Stomach (tissue), 9 donors: ENCODE data around the gene STX18. TPM values are rescaled to one million over a fixed set of nuclear protein-coding genes. Genes with fewer than 3 reads are reported as not detected.

Source experiments
- DNase-seq, 2 donors: peaks; one replicate each; pipeline versions ENCODE4 v3.0.0 to v3.0.0-alpha.2; 2013 to 2019
- H3K27ac ChIP-seq, 5 donors: fragments of 200-600 bp in 4 of 5; sonication (generic) in 4 of 5; one replicate each; pipeline ENCODE4 v1.5.1; 2013 to 2019; ENCODE audit warnings: mild to moderate bottlenecking in 1 of 5, moderate library complexity in 1 of 5
- H3K27me3 ChIP-seq, 3 donors: fragments of 200-600 bp; sonication (generic); one replicate each; pipeline ENCODE4 v1.5.1; 2017 to 2019; ENCODE audit warnings: mixed run types in 1 of 3
- H3K36me3 ChIP-seq, 4 donors: fragments of 200-600 bp; sonication (generic); 1 replicate in 3 of 4; 2 replicates in 1 of 4; pipeline ENCODE4 v1.5.1; 2016 to 2019
- H3K4me1 ChIP-seq, 4 donors: fragments of 200-600 bp; sonication (generic); one replicate each; pipeline ENCODE4 v1.5.1; 2016 to 2019
- H3K4me3 ChIP-seq, 4 donors: fragments of 200-600 bp; sonication (generic) in 3 of 4; one replicate each; pipeline ENCODE4 v1.5.1; 2016 to 2019; ENCODE audit warnings: mild to moderate bottlenecking in 1 of 4
- H3K9me3 ChIP-seq, 4 donors: fragments of 200-600 bp; sonication (generic); one replicate each; pipeline ENCODE4 v1.5.1; 2016 to 2019
- CTCF ChIP-seq, 7 experiments: fragments of 450-650 bp in 4 of 7; fragments of 200-600 bp in 3 of 7; sonication (generic) in 3 of 7; IDR thresholded peaks; one replicate each; pipeline ENCODE4 v1.5.1; 2016 to 2019; ENCODE audit warnings: antibody characterized with exemption in 7 of 7, control low read depth in 2 of 7, mild to moderate bottlenecking in 1 of 7
- EP300 ChIP-seq: sonication (generic); formaldehyde crosslinking; IDR thresholded peaks from one replicate; pipeline ENCODE4 v1.6.1; 2017; ENCODE audit warnings: antibody characterized with exemption
- POLR2A ChIP-seq, 4 donors: fragments of 450-650 bp; IDR thresholded peaks; one replicate each; pipeline ENCODE4 v1.6.1; 2016; ENCODE audit warnings: antibody characterized with exemption in 4 of 4, control low read depth in 2 of 4, mild to moderate bottlenecking in 1 of 4, moderate library complexity in 1 of 4
- POLR2AphosphoS5 ChIP-seq, 3 donors: sonication (generic); formaldehyde crosslinking; IDR thresholded peaks; one replicate each; pipeline ENCODE4 v1.6.1; 2016; ENCODE audit warnings: antibody characterized with exemption in 3 of 3
- WGBS, 5 donors: extraction: QIAGEN DNeasy Blood & Tissue Kit in 3 of 5; methylation state at CpG; one replicate each; pipeline versions ENCODE4 v1.1.5 to v1.1.7; 2013 to 2018; 5-methylcytosine and 5-hydroxymethylcytosine counted together
- intact Hi-C: fragments of 100-400 bp; cut with DNase I; formaldehyde crosslinking; loops from one replicate; pipeline ENCODE4 v1.15.1; 2023; ENCODE audit warnings: low total_unique reads
- polyA plus RNA-seq, 3 donors: library from polyadenylated mRNA; stranded (reverse); fragments of 200-250 nt; gene quantifications; one replicate each; pipeline ENCODE4 v1.2.3, GENCODE V29; 2013
- total RNA-seq, 5 donors: library from RNA; depleted of rRNA; stranded (reverse); fragments of >200 nt; gene quantifications; one replicate each; pipeline versions ENCODE4 v1.1.0 to v1.2.3, GENCODE V29; 2014 to 2016
- donor health status: healthy with polysubstance abuse.
- donor health status: Bipolar disorder and iron deficiency.
- donor health status: healthy.

The STX18 gene
- total and polyA plus RNA-seq, 8 donors = 17.1 to 91.6 (median 26.3) TPM

- Histone ChIP-seq H3K4me3 (no peak overlapping the region), H3K4me1 (peaks cover 1 to 41% (median 28%) of the 10 kb centered on the region in 4 donors), H3K9me3 (no peaks in the 10 kb centered on the region), H3K27me3 (no peaks in the 10 kb centered on the region), H3K27ac (no peak overlapping the region), H3K36me3 (peaks cover 0 to under 1% (median 0%) of the 10 kb centered on the region in 4 donors)
- 87 to 94% (median 92%) methylated on average over 9 of the region's 9 CpGs for WGBS, 5 donors
- DNase-seq = no peak
- intact Hi-C loops = no loop called here
- TF ChIP-seq POLR2AphosphoS5 (IDR thresholded peaks at IDR 0.05) (no peak), POLR2A (IDR thresholded peaks at IDR 0.05) (no peak), CTCF (IDR thresholded peaks at IDR 0.05) (no peak), EP300 (no peak)
Observed at GRCh38 chr4:4534515-4535145, 7.2 kb downstream of the STX18 start.

- Histone ChIP-seq H3K9me3 (no peaks in the 10 kb centered on the region), H3K4me1 (peaks cover 0 to 32% (median 19%) of the 10 kb centered on the region in 4 donors), H3K27ac (no peak overlapping the region), H3K4me3 (no peak overlapping the region), H3K27me3 (no peaks in the 10 kb centered on the region), H3K36me3 (peaks cover 0 to 8% (median 0%) of the 10 kb centered on the region in 4 donors)
- WGBS, 5 donors = 89 to 95% (median 94%) methylated on average over 8 of the region's 8 CpGs
- TF ChIP-seq POLR2A (IDR thresholded peaks at IDR 0.05) (no peak), CTCF (IDR thresholded peaks at IDR 0.05) (no peak)
- intact Hi-C loops = no loop called here
- no peak for DNase-seq
Observed at GRCh38 chr4:4533461-4534169, 8.2 kb downstream of the STX18 start.

GRCh38 chr4:4532371-4533154, 9.3 kb downstream of the STX18 start:
- intact Hi-C loops = no loop called here
- WGBS, 5 donors = 90 to 96% (median 94%) methylated on average over 3 of the region's 3 CpGs
- TF ChIP-seq POLR2A (IDR thresholded peaks at IDR 0.05) (no peak), CTCF (IDR thresholded peaks at IDR 0.05) (no peak), POLR2AphosphoS5 (IDR thresholded peaks at IDR 0.05) (no peak), EP300 (no peak)

GRCh38 chr4:4529392-4529791, 12.5 kb downstream of the STX18 start:
- no peak for DNase-seq
- TF ChIP-seq POLR2A (IDR thresholded peaks at IDR 0.05) (no peak), EP300 (no peak), POLR2AphosphoS5 (IDR thresholded peaks at IDR 0.05) (no peak), CTCF (IDR thresholded peaks at IDR 0.05) (no peak)
- Histone ChIP-seq H3K4me1 (peaks cover 0 to 5% (median 3%) of the 10 kb centered on the region in 4 donors), H3K4me3 (no peak overlapping the region), H3K9me3 (no peaks in the 10 kb centered on the region), H3K27ac (no peak overlapping the region), H3K27me3 (no peaks in the 10 kb centered on the region), H3K36me3 (peaks cover 0 to 15% (median 0%) of the 10 kb centered on the region in 4 donors)
- intact Hi-C loops = no loop called here
- 92 to 97% (median 96%) methylated on average over 5 of the region's 5 CpGs for WGBS, 5 donors

More at GRCh38 chr4:4532371-4533154, 9.3 kb downstream of the STX18 start:
- H3K9me3 ChIP-seq = no peaks in the 10 kb centered on the region
- peaks cover 0 to 15% (median 0%) of the 10 kb centered on the region in 4 donors for H3K36me3 ChIP-seq
- H3K4me1 ChIP-seq = peaks cover 0 to 24% (median 12%) of the 10 kb centered on the region in 4 donors
- H3K27me3 ChIP-seq = no peaks in the 10 kb centered on the region
- H3K4me3 ChIP-seq = no peak overlapping the region
- H3K27ac ChIP-seq = no peak overlapping the region
- DNase-seq = no peak
